Neural crest cell (in vitro differentiated cells): Measurements from ENCODE around the gene SMPX. TPM values are rescaled to one million over a fixed set of nuclear protein-coding genes. Genes with fewer than 3 reads are reported as not detected.

Experiments used
- DNase-seq: peaks from one replicate; pipeline ENCODE4 v3.0.0; 2021; ENCODE audit warnings: low read depth, mixed read lengths, low spot score
- H3K27ac Mint-ChIP-seq: one replicate; pipeline ENCODE4 v1.8.0; 2021; ENCODE audit warnings: mild to moderate bottlenecking, mixed read lengths; ENCODE audit not compliant: unreplicated experiment
- H3K27me3 Mint-ChIP-seq: 2 replicates; pipeline ENCODE4 v1.8.0; 2021; ENCODE audit warnings: low read depth, mild to moderate bottlenecking, mixed read lengths
- H3K36me3 Mint-ChIP-seq: 2 replicates; pipeline ENCODE4 v1.8.0; 2021; ENCODE audit warnings: low read depth, mild to moderate bottlenecking, mixed read lengths
- H3K4me1 Mint-ChIP-seq: 2 replicates; pipeline ENCODE4 v1.8.0; 2021; ENCODE audit warnings: mixed read lengths
- H3K4me3 Mint-ChIP-seq: one replicate; pipeline ENCODE4 v1.8.0; 2021; ENCODE audit warnings: mild to moderate bottlenecking, mixed read lengths
- H3K9me3 Mint-ChIP-seq: 2 replicates; pipeline ENCODE4 v1.8.0; 2021; ENCODE audit warnings: mixed read lengths
- total RNA-seq: library from RNA; stranded (reverse); gene quantifications from 2 replicates; pipeline ENCODE4 v1.2.1, GENCODE V29; 2021
- TF ChIP-seq, protein P1 (sequence below): fragments of 200-600 bp; sonication (generic); conservative IDR thresholded peaks from 2 replicates; pipeline ENCODE4 v1.5.0; 2021; ENCODE audit warnings: antibody characterized with exemption, mild to moderate bottlenecking

SMPX gene
- total RNA-seq, 1 donor from 2014 or later: 0.51 TPM

DNA sequence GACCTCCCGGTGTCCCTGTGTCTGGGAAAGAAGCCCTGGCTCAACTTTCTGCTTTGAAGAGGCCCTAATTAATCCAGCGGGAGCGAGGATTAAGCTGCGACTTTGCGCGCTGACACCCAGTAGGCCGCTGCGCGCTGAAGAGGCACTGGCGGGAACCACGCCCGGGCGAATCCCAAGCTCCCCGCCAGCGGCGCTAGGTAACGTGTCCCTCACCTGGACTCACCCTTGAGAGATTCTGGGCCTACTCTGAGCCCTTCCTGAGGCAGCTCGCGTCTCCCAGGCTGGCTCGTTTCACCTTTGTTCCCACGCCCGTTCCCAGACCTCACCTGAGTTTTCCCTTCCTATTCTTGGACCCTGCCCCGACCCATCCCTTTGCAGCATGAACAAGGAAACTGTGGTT, 99.2 kb downstream of the SMPX start:
- TF ChIP-seq, protein P1, sequence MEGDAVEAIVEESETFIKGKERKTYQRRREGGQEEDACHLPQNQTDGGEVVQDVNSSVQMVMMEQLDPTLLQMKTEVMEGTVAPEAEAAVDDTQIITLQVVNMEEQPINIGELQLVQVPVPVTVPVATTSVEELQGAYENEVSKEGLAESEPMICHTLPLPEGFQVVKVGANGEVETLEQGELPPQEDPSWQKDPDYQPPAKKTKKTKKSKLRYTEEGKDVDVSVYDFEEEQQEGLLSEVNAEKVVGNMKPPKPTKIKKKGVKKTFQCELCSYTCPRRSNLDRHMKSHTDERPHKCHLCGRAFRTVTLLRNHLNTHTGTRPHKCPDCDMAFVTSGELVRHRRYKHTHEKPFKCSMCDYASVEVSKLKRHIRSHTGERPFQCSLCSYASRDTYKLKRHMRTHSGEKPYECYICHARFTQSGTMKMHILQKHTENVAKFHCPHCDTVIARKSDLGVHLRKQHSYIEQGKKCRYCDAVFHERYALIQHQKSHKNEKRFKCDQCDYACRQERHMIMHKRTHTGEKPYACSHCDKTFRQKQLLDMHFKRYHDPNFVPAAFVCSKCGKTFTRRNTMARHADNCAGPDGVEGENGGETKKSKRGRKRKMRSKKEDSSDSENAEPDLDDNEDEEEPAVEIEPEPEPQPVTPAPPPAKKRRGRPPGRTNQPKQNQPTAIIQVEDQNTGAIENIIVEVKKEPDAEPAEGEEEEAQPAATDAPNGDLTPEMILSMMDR: no peak
- DNase-seq: no peak
- Mint-ChIP-seq H3K27me3 (no peaks in the 10 kb centered on the region), H3K36me3 (peaks cover 9% of the 10 kb centered on the region), H3K9me3 (no peaks in the 10 kb centered on the region), H3K4me3 (no peak overlapping the region), H3K27ac (no peak overlapping the region), H3K4me1 (no peaks in the 10 kb centered on the region)

DNA sequence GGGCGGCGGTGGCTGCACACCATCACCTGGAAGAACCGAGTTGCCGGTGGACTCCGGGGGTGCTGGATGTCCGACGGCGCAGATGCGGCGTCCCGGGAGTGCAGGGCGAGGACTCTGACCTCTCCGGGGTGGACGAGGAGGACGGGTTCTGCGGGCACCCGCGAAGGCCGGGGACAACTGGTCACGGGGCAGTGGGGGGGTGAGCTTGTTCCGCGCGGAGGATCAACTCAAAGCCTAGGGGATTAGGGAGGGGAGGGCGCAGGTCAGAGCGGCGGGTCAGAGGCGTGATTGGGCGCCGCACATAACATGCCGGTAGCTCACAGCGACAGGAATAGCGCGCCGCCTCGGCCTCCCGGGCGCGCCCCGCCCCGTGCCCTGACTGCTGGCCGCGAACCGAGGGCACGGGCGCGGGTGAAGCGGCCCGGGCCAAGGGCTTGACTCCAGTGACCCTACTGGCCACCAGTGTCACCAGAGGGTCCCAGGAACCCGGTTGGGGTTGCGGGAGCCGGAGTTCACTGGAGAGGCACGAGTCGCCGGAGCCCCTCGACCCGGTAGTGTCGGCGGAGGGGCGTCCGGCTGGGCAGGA, 99.7 kb downstream of the SMPX start, which contains the start of gene KLHL34:
TSS of gene KLHL34 (minus strand) at position 179 of the 586 bp plus-strand sequence. CDS start 542 bp downstream, outside the sequence.
- H3K9me3 Mint-ChIP-seq: no peaks in the 10 kb centered on the region
- peaks cover 3% of the 10 kb centered on the region for H3K4me1 Mint-ChIP-seq
- TF ChIP-seq, protein P1: no peak
- H3K27me3 Mint-ChIP-seq: no peaks in the 10 kb centered on the region
- peaks cover 9% of the 10 kb centered on the region for H3K36me3 Mint-ChIP-seq
- DNase-seq: no peak
- H3K4me3 Mint-ChIP-seq: no peak within 1 kb of the TSS
- no peak within 1 kb of the TSS for H3K27ac Mint-ChIP-seq

DNA sequence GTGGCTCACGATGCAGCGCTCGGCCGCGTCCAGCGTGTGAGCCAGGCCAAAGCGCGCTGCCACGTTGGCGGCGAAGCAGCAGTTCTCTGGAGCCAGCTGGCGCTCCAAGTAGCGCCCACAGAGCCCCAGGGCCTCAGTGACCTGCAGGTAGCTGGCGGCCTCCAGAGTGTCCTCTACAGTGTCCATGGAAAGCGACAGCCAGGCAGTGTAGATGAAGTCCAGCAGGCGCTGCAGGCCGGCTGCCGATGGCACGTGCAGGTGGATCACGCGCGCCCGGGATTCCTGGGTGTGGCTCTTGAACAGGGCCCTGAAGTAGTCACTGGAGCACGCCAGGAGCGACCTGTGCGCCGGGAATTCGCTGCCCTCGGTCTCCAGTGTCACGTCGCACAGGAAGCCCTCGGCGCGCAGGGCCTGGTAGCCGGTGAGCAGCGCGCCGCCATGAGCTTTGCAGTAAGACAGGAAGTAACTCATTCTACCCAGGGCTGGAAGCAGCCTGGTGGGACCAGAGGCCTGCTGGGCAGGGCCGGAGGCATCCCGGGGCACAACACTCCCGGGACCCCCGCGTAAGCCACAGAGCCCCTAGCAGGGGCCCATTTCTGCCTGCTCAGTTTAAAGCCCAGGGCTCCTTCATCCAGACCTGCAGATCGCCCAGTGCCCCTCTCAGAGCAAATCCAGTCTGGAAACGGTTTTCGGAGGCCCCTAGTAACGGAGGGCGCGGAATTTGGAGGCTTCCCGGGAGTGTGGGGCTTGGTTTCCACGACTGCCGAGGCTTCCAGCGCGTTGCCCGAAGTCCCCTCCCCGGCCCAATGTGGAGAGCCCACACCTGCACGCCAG, 100.4 kb downstream of the SMPX start:
- no peak overlapping the region for H3K27ac Mint-ChIP-seq
- no peak overlapping the region for H3K4me3 Mint-ChIP-seq
- H3K36me3 Mint-ChIP-seq: peaks cover 9% of the 10 kb centered on the region
- no peak for DNase-seq
- H3K27me3 Mint-ChIP-seq: no peaks in the 10 kb centered on the region
- TF ChIP-seq, protein P1: no peak
- no peaks in the 10 kb centered on the region for H3K9me3 Mint-ChIP-seq
- H3K4me1 Mint-ChIP-seq: peaks cover 6% of the 10 kb centered on the region

DNA sequence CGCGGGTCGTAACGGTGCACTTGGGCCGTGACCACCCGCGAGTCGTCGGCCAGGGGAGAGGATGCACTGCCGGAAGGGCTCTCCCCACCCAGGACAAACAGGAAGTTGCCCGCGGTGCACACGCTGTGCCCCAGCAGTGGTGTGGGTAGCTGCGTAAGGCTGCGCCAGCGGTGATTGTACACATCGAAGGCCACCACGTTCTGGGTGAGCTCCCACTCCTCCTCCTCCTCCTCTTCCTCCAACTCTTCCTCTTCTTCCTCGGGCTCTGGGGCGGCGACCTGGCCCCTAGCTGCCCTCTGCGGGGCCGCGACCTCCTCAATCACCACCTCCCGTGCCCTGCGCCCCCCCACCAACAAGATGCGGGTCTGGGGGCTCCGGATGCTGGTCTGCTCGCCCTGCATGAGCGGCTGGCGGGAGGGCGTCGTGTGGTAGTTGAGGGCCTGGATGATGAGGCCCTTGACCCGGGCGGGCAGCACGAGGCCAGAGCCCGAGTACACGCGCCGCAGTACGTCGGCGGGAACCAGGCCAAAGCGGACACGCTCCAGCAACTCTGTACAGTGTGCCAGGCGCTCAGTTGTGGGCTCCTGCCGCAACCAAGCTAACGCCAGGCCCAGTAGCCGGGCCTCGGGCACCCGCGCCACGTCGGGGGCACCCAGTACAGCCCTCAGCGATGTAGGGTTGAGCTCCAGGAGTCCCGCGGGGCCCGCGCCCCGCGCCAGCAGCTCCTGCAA, 101.2 kb downstream of the SMPX start:
- TF ChIP-seq, protein P1: no peak
- Mint-ChIP-seq H3K27me3 (no peaks in the 10 kb centered on the region), H3K4me3 (no peak overlapping the region), H3K9me3 (no peaks in the 10 kb centered on the region), H3K27ac (no peak overlapping the region), H3K4me1 (peaks cover 13% of the 10 kb centered on the region), H3K36me3 (peaks cover 16% of the 10 kb centered on the region)
- DNase-seq: no peak

Other genes starting within 250 kb of the SMPX start
- not detected in 2 replicates for gene KLHL34, start 99.8 kb downstream of the SMPX start, total RNA-seq
- 14.6 and 15.0 TPM in 2 replicates for gene MBTPS2, start 81.5 kb upstream of the SMPX start, total RNA-seq
- gene YY2, start 97.9 kb upstream of the SMPX start, total RNA-seq: 1.5 TPM in 2 replicates
- 346 and 354 TPM in 2 replicates for gene SMS, start 182.6 kb upstream of the SMPX start, total RNA-seq